ENCODE data around the gene CYFIP2. TPM values are rescaled to one million over a fixed set of nuclear protein-coding genes. Genes with fewer than 3 reads are reported as not detected.
A peak's percentile ranks its signal among the peaks of the same experiment; 100 is the strongest.

The CYFIP2 gene
- total and polyA plus RNA-seq, 12 donors: 24.8 to 123 (median 54.8) TPM

DNA sequence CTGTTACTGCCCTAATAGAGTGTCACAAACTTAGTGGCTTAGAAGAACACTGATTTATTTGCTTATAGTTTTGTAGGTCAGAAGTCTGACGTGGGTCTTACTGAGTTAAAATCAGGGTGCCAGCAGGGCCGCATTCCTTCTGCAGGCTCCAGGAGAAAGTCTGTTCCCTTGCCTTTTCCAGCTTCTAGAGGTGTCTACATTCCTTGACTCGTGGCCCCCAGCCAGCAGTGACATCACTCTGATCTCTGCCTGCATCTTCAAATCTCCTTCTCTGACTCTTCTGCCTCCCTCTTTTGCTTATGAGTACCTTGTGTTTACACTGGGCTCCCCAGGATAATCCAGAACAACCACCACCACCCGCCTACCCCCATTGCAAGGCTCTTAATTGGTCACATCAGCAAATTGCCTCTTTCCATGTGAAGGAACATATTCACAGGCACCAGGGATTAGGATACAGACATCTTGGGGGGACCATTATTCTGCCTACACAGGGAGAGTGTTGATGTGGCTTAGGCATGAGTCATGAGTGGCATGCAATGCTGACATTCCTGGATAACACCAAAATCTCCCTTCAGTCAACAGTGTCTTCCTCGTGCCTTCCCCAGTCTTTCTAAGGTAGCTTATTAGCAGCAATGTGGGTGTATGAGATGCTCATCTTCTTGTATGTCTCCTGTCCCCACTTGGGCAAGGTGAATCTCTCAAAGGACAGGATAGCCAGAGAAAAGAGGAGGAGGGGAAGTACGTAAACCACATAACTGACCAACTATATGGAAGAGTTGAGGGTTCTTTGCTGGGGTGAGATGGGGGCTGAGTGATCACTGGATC is 24.4 kb downstream of the CYFIP2 start:
- DNase-seq: peak in 3 of 7 donors; percentile 35 to 69 (median 61)
- no peak overlapping the region for H3K4me3 ChIP-seq
- no peaks in the 10 kb centered on the region for H3K36me3 ChIP-seq (replicated peaks in 1 of 2)
- 73 to 86% (median 82%) methylated on average over 6 of the region's 6 CpGs for WGBS, 4 donors
- intact Hi-C loops (cut with DNase I): no loop called here
- H3K9me3 ChIP-seq (replicated peaks in 1 of 3): no peaks in the 10 kb centered on the region
- H3K27ac ChIP-seq: peak overlapping the region in 2 of 5 donors; percentile 24 to 47
- no peaks in the 10 kb centered on the region for H3K27me3 ChIP-seq
- peaks cover 0 to 14% of the 10 kb centered on the region in 2 donors for H3K4me1 ChIP-seq (replicated peaks in 1 of 2)
- TF ChIP-seq, protein P1, sequence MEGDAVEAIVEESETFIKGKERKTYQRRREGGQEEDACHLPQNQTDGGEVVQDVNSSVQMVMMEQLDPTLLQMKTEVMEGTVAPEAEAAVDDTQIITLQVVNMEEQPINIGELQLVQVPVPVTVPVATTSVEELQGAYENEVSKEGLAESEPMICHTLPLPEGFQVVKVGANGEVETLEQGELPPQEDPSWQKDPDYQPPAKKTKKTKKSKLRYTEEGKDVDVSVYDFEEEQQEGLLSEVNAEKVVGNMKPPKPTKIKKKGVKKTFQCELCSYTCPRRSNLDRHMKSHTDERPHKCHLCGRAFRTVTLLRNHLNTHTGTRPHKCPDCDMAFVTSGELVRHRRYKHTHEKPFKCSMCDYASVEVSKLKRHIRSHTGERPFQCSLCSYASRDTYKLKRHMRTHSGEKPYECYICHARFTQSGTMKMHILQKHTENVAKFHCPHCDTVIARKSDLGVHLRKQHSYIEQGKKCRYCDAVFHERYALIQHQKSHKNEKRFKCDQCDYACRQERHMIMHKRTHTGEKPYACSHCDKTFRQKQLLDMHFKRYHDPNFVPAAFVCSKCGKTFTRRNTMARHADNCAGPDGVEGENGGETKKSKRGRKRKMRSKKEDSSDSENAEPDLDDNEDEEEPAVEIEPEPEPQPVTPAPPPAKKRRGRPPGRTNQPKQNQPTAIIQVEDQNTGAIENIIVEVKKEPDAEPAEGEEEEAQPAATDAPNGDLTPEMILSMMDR (IDR thresholded peaks at IDR 0.05): no peak
- TF ChIP-seq POLR2A (IDR thresholded peaks at IDR 0.05): no peak

DNA sequence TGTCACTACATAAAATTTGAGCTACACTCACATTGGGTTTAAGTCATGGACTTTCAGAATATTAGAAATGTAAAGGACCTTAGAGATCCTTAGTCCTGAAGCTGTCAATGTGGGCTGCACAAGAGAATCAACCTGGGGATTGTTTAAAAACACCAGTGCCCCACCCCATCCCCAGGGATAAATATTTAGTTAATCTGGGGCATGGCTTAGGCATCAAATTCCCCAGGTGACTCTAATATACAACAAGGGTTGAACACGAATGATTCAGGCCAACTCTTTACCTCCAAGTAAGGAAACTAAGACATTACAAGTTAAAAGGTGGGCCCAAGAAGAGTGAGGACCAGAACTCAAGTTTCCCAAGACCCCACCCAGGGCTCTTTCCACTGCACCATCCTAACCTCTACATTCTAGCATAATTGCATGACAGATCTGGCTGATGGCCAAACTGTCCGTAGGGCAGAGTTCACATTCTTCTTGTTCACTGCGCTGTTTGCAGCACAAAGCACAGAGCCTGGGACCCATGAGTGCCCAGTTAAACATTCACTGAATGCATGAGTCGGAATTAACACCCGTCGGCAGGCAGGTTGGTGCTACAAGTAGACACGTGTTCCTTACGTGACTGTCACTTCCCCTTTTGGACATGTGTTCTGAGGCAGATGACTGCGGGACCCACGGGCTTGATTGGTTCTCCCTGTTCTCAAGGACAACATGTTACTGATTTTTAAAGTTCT is 25.2 kb downstream of the CYFIP2 start:
- Histone ChIP-seq H3K27me3 (no peaks in the 10 kb centered on the region), H3K4me1 (replicated peaks in 1 of 2) (peaks cover 0 to 14% of the 10 kb centered on the region in 2 donors), H3K36me3 (replicated peaks in 1 of 2) (no peaks in the 10 kb centered on the region), H3K9me3 (replicated peaks in 1 of 3) (no peaks in the 10 kb centered on the region), H3K27ac (peak overlapping the region in 1 of 5 donors; percentile 47), H3K4me3 (no peak overlapping the region)
- intact Hi-C loops (cut with DNase I): no loop called here
- 42 to 73% (median 46%) methylated on average over 10 of the region's 10 CpGs for WGBS, 4 donors
- DNase-seq: peak in 4 of 7 donors; percentile 33 to 69 (median 50)
- TF ChIP-seq, protein P1 (IDR thresholded peaks at IDR 0.05): no peak
- TF ChIP-seq POLR2A (IDR thresholded peaks at IDR 0.05): no peak

GRCh38 chr5:157292599-157292998 is 26.7 kb downstream of the CYFIP2 start:
- no peak overlapping the region for H3K27ac ChIP-seq

More at GRCh38 chr5:157292599-157292998, 26.7 kb downstream of the CYFIP2 start:
- Histone ChIP-seq H3K27me3 (no peaks in the 10 kb centered on the region), H3K4me1 (replicated peaks in 1 of 2) (peaks cover 0 to 14% of the 10 kb centered on the region in 2 donors), H3K36me3 (replicated peaks in 1 of 2) (no peaks in the 10 kb centered on the region), H3K9me3 (replicated peaks in 1 of 3) (no peaks in the 10 kb centered on the region), H3K4me3 (no peak overlapping the region)
- 88 to 95% (median 91%) methylated on average over 3 of the region's 3 CpGs for WGBS, 4 donors
- intact Hi-C loops (cut with DNase I): no loop called here
- no peak for DNase-seq
- TF ChIP-seq POLR2A (IDR thresholded peaks at IDR 0.05): no peak
- TF ChIP-seq, protein P1 (IDR thresholded peaks at IDR 0.05): no peak

Measured in adrenal gland (tissue), 12 donors.